ENCODE data around the gene MRPL14. TPM values are rescaled to one million over a fixed set of nuclear protein-coding genes. Genes with fewer than 3 reads are reported as not detected.

The MRPL14 gene
- total and polyA plus RNA-seq, 9 of the 15 experiments (the other 6 are each of a cell fraction or from before 2014, with no cell fraction given) = 126 to 424 (median 165) TPM

GRCh38 chr6:44126320-44127149, 717 bp downstream of the MRPL14 start (continued):
- no peak for TF ChIP-seq ADNP (tag; IDR thresholded peaks at IDR 0.05)
- TF ChIP-seq MCM2 (IDR thresholded peaks at IDR 0.05; ENCODE audit: low read depth) = no peak
- no peak for TF ChIP-seq CC2D1A (IDR thresholded peaks at IDR 0.05)
- no peak for TF ChIP-seq ZNF584 (CRISPR knock-in tag; IDR thresholded peaks at IDR 0.05; ENCODE audit: low read depth)
- TF ChIP-seq NR1H2 (CRISPR knock-in tag; IDR thresholded peaks at IDR 0.05) = no peak
- no peak for TF ChIP-seq PATZ1 (CRISPR knock-in tag; IDR thresholded peaks at IDR 0.05; ENCODE audit: borderline replicate concordance)
- no peak for TF ChIP-seq CHCHD3 (CRISPR knock-in tag; IDR thresholded peaks at IDR 0.05)
- TF ChIP-seq MBD2 (IDR thresholded peaks at IDR 0.05; ENCODE audit: borderline replicate concordance, low read depth) = no peak
- TF ChIP-seq FOXO4 (CRISPR knock-in tag; IDR thresholded peaks at IDR 0.05) = no peak
- 0 out of 2 replicates have a peak, but pooled peaks have one; percentile 1 for TF ChIP-seq POLR2A (conservative IDR thresholded peaks at IDR 0.05)
- peak; percentile 36; the same call in 1 of the 2 replicates for TF ChIP-seq HMBOX1 (IDR thresholded peaks at IDR 0.05)
- TF ChIP-seq RCOR1 (IDR thresholded peaks at IDR 0.05; ENCODE audit: borderline replicate concordance in 1 of 2, low read depth in 2 of 2, low read length in 2 of 2) = peak in 1 of 2 experiments; percentile 83; a peak in 2 of 4 replicates
- no peak for TF ChIP-seq PHB2 (IDR thresholded peaks at IDR 0.05; ENCODE audit: low read depth)
- no peak for TF ChIP-seq ZNF121 (CRISPR knock-in tag; conservative IDR thresholded peaks at IDR 0.05)
- no peak for TF ChIP-seq MYBL2 (IDR thresholded peaks at IDR 0.05; ENCODE audit: low read depth)
- TF ChIP-seq MYBL2 (CRISPR knock-in tag; IDR thresholded peaks at IDR 0.05; ENCODE audit: borderline replicate concordance) = no peak
- TF ChIP-seq ESRRA (IDR thresholded peaks at IDR 0.05; ENCODE audit: borderline replicate concordance, low read depth) = no peak
- TF ChIP-seq U2AF1 (optimal IDR thresholded peaks at IDR 0.05; ENCODE audit: low read depth, low read length) = no peak
- TF ChIP-seq ZFP1 (CRISPR knock-in tag; IDR thresholded peaks at IDR 0.05) = no peak
- peak; percentile 50 for TF ChIP-seq ATF7 (IDR thresholded peaks at IDR 0.05)
- 0 out of 2 replicates have a peak, but pooled peaks have one; percentile 30 for TF ChIP-seq GATAD2A (IDR thresholded peaks at IDR 0.05)
- TF ChIP-seq WHSC1 (IDR thresholded peaks at IDR 0.05; ENCODE audit: low read length) = no peak
- TF ChIP-seq MED1 (CRISPR knock-in tag; IDR thresholded peaks at IDR 0.05; ENCODE audit: borderline replicate concordance) = no peak
- no peak for TF ChIP-seq ZNF408 (CRISPR knock-in tag; IDR thresholded peaks at IDR 0.05; ENCODE audit: low read depth)
- TF ChIP-seq SMAD2 (IDR thresholded peaks at IDR 0.05; ENCODE audit: low read depth, low read length) = no peak
- peak in 1 of 2 experiments; percentile 58; a peak in 1 of 3 replicates for TF ChIP-seq CBX3 (IDR thresholded peaks at IDR 0.05; ENCODE audit: borderline replicate concordance in 1 of 2, low read length in 2 of 2)

Measured in K562 (cell line).